ENCODE measurements around the gene TESMIN.

Gene TESMIN

DNA sequence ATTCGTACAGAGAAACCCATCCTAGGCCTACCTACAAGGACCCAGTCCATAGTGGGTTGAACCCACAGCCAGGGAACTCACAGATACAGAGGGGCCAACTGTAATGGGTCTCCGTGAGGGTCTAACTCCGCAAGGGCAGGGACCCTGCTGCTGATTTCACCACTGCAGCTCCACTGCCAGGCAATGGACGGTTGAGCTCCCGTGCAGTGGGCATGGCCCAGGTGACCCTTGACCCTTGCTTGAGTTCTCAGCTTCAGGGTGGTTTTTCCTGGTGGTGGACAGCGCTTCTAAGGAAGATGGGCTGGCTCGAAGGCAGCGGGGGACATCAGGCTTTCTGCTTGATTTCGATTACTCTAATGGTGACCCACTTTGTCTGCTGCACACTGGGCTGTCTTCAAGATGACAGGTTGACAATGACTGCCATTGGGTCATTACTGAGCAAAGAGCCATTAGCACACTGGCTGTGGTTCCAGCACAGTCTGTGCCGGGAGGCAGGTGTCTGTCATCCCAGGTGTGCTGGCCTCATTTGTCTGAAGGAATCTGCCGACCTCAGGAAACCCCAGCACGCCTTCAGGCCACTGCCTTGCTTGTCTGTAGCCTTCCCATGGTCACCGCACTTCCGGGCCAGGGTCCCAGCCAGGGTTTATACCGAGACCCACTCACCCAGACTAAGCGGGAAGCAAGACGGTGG lies 70.6 kb downstream of the TESMIN start:
- DNase-seq, result peak; percentile 23

DNA sequence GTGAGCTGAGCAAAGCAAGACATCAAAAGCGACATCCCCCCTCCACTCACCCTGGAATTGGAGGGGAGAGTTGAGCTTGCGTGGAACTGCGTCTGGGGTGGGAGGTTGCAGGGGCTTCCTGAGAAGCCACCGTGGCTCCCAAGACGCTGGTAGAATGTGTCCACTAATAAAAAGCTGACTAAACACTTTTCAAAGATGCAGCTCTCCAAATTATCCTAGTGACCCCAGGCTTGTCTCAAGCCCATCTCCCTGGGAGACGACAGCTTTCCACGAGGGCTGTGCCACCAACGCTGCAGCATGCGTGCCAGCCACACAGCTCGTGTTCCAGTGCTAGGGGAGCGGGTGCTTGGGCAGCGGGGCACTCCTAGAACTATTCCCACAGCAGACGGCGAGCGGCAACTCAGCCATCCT lies 73.3 kb downstream of the TESMIN start:
- DNase-seq, result no peak

DNA sequence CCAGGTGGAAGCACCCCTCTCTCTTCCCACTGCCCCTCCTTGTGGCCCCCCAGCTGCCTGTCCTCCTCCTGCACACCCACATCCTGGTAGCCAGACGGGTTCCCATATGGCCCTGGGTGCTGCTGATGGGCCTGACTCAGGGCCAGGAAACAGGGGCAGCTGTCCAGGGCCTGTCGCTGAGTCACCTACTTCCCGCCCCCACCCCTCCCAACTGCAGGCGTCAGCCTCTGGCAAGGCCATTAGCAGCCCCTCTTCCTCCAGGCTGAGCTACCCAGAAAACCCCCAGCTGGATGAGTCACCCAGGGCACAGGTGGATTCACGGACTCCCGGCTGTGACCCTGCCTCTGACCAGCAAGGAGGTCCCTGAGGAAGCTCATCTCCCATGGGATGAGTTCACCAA lies 73.9 kb downstream of the TESMIN start:
- peak; percentile 67 for DNase-seq

DNA sequence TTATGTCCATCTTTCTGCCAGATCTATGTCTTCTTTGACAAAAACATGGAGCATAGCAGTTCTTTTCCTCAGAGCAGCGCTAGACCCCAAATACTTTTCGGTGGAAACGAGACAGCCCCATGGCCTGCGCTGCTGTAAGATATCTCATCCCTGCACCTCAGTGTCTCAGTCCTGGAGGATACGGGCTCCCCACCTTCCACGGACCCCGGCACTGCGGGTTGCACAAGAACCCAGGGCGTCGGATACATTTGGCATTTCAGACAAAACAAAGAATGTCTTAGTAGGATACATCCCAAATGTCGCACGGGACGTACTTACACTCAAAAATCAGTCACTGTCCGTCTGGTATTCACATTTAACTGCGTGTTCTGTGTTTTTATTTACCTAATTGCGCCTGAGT lies 76.9 kb downstream of the TESMIN start:
- DNase-seq, result no peak

GRCh38 chr11:68673991-68674390 lies 77.3 kb downstream of the TESMIN start:
- peak; percentile 40 for DNase-seq

- DNase-seq, result peak; percentile 50
Observed at GRCh38 chr11:68673306-68673945, 77.9 kb downstream of the TESMIN start.

- DNase-seq, result no peak
Observed at GRCh38 chr11:68670208-68670992, 80.9 kb downstream of the TESMIN start.

DNA sequence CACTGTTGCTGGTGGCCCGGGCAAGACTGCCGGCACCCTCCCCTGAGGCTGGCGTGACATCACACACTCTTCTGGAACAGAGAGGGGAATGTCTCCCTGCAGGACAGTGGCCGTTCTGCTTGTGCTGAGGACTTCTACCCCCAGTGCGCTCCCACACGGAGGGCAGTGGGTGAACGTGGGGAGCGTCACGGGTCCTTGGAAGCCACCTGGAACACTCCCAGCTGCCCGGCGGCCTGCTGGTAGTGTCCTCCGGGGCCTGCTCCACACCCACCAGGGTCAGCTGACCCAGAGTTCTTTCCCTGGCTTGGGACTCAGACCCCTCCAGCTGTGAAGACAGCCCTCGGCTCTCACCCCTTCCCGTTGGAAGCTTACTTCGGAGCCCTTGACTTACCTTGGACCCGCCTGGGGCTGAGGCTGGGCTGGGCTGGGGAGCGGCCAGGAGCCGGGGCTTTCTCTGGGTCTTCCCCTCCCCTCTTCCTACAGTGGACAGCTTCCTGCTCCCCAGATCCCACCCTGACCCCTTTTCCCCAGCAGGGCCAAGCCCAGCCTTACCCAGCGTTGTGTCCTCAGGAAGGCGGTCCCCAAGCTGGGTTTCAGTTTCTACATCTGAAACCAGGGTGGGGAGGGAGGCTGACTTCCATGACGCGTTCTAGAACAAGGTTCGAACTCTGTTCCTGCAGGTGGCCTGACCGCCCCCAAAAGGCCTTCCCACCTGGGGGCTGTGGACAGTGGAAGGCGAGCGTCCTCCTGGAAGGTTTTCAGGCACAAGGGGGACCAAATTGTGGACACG lies 81.8 kb downstream of the TESMIN start:
- no peak for DNase-seq

GRCh38 chr11:68667511-68668500 lies 83.5 kb downstream of the TESMIN start:
- DNase-seq, result no peak

DNA sequence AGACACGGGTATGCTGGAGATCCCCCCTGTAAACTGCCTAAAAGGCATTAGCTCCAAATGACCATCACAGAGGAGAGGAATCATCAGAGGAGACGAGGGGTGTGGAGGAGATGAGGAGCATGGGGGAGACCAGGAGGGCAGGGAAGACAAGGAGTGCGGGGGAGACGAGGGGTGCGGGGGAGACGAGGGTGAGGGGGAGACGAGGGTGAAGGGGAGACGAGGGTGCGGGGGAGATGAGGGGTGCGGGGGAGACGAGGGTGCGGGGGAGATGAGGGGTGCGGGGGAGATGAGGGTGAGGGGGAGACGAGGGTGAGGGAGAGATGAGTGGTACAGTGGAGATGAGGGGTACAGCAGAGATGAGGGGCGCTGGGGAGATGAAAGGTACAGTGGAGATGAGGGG lies 84.5 kb downstream of the TESMIN start:
- DNase-seq, result no peak

GRCh38 chr11:68665436-68665835 lies 85.9 kb downstream of the TESMIN start:
- no peak for DNase-seq

GRCh38 chr11:68664906-68665305 lies 86.4 kb downstream of the TESMIN start:
- DNase-seq, result no peak

- no peak for DNase-seq
Observed at GRCh38 chr11:68664141-68664540, 87.2 kb downstream of the TESMIN start.

GRCh38 chr11:68663482-68664010 lies 87.8 kb downstream of the TESMIN start:
- no peak for DNase-seq

DNA sequence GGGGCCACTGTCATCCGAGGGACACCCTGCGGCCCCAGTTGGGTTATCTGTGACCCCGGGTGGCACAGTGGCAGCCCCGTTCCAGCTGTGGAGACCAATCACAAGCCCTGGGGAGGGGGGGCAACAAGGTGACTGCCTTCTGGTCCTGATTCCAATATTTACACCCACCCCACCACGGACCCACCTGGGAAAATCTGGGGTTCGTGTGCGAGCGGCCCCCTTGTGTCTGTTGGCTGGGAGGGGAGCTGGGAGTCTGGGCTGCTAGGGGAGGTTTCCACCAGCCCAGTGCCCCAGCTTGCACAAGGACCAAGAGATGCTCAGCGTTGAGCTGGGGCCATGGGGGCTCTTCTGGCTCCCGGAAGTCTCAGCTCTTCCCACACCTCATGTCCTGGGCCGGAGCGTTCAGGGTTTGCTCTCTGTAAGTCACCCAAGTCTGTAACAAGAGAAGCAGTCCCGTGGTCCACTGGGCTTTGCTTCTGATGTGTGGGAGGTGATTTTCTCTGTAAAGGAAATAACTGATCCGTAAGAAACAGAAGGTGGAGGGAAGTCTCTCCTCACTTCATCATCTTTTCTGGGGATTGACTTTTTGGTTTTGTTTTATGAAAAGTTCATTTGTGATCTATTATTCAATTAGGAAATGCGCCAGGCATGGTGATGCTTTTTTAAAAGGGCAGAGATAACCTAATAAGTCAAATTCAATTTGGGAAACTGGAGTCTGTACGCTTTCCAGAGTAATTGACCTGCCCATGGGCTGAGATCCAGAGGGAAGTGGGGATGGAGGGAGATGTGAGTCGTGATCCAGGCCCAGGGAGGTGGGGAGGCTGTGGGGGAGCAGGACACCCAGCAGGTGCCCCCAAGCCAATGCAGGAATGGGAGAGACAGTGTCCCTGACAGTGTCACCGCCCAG lies 89.4 kb downstream of the TESMIN start:
- no peak for DNase-seq

GRCh38 chr11:68661014-68661413 lies 90.3 kb downstream of the TESMIN start:
- DNase-seq, result no peak

DNA sequence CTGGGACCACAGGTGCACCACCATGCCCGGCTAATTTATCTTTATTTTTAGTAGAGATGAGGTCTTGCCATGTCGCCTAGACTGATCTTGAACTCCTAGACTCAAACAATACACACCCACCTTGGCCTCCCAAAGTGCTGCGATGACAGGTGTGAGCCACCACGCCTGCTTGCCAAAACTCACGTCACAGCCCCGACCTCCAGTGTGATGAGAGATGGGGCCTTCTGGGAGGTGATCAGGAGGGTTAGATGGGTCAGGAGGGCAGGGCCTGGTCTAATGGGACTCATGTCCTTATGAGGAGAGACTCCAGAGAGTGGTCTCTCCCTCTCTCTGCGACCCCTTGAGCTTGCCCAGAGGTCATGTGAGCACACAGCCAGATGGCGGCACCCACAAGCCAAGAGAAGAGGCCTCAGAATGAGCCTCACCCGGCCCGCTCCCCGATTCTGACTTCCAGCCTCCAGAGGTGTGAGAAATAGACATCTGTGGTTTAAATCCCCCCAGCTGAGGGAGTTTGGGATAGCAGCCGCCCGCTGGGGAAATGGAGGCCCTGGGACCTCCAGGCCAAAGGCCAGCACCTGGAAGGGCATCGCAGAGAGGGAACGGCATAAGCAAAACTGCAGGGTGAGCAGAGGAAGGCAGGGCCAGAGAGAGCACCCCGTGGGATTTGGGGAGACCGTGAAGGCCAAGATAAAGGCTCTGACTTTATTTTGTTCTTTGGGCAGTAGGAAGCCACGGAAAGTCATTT lies 91.1 kb downstream of the TESMIN start:
- DNase-seq, result no peak

DNA sequence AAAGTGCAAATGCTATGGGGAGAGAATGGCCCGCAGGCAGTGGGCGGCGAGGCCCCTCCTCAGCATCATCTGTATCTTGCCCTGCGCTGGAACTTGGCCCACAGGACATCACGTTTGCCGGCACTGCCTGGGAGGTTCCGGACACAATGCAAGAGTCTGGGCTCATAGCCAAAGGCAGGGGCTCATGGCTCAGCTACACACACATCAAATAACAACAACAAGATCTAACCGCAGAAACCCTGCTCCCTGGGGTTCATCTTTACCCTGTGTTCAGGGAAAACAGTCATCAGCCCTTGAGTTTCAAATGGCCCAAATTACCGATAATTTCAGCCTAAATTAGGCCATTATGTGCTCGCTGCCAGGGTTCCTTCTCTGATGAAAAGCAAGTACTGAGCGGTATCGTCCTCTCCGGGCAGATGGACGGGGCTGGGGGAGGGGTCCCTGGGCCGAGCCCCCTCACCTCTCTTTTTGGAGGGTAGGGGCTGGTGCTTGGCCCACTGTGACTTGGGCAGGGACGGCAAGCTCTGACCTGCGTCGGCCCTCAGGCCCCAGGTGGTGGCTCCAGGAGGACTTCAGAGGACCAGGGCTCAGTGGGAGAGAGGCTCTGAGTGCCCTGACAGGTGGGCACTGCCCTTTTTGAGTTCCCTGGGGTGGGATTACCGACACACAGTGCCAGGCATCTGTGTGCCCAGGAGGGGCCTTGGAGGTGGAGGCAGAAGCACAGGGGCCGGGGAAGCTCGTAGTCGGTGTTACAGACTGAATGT lies 92.0 kb downstream of the TESMIN start:
- peak; percentile 74 for DNase-seq

GRCh38 chr11:68658661-68659060 lies 92.7 kb downstream of the TESMIN start:
- no peak for DNase-seq
